Measurements from ENCODE around the gene TRMT1. TPM values are rescaled to one million over a fixed set of nuclear protein-coding genes. Genes with fewer than 3 reads are reported as not detected.
A peak's percentile ranks its signal among the peaks of the same experiment; 100 is the strongest.

TRMT1 gene
- total RNA-seq, 1 experiment from 2014 or later: 91.8 TPM

- H3K36me3 ChIP-seq (ENCODE audit: low read depth, low read length): no peaks in the 10 kb centered on the region
- POLR2A ChIA-PET (ENCODE audit: unreplicated experiment): no interaction called here
- ATAC-seq (peak; percentile 13), DNase-seq (peak; percentile 50)
- H3F3A ChIP-seq (ENCODE audit: low read length, unreplicated experiment): no peaks in the 10 kb centered on the region
- no peaks in the 10 kb centered on the region for H3K79me2 ChIP-seq (ENCODE audit: low read length)
- peaks cover 11% of the 10 kb centered on the region; the same call in 1 of the 2 replicates for H3K4me1 ChIP-seq (ENCODE audit: insufficient read depth, low read length)
- H3K9ac ChIP-seq (ENCODE audit: low read length): peak overlapping the region; percentile 25; the same call in 1 of the 2 replicates
- peak overlapping the region; percentile 73 for H2AFZ ChIP-seq (ENCODE audit: low read length)
- BruUV-seq (replicated peaks): TSS peak; percentile 42
- peak overlapping the region; percentile 67 for H3K4me3 ChIP-seq (ENCODE audit: low read length)
- CTCF ChIA-PET: interaction anchor here (0.6 to 2.5 kb wide), 5 partner anchors 10 to 129 kb away, joined by 4 to 53 read pairs (median 7); no protein-coding TSS in a partner anchor
- no peaks in the 10 kb centered on the region for H3K27me3 ChIP-seq (ENCODE audit: low read length)
- H3K4me2 ChIP-seq (ENCODE audit: low read length): peak overlapping the region; percentile 83
- intact Hi-C loops (cut with micrococcal nuclease): loop anchor here (1.0 kb wide), 2 partner anchors 112 to 117 kb away; no protein-coding TSS in a partner anchor
- H3K9me2 ChIP-seq (replicated peaks; ENCODE audit: low read length): no peaks in the 10 kb centered on the region
- H3K9me3 ChIP-seq (ENCODE audit: low read length): no peaks in the 10 kb centered on the region
- no peaks in the 10 kb centered on the region for H4K20me1 ChIP-seq (ENCODE audit: low read length)
- no peak overlapping the region for H3K27ac ChIP-seq (ENCODE audit: low read length)
- no peak for TF ChIP-seq EZH2phosphoT487 (IDR thresholded peaks at IDR 0.05; ENCODE audit: borderline replicate concordance, low read length)
- TF ChIP-seq EZH2 (IDR thresholded peaks at IDR 0.05; ENCODE audit: low read length, unreplicated experiment): no peak
- TF ChIP-seq CTCF (conservative IDR thresholded peaks at IDR 0.05; ENCODE audit: low read depth, low read length): peak; percentile 15; the same call in 1 of the 2 replicates
Measured at GRCh38 chr19:13094771-13095392, 21.7 kb downstream of the TRMT1 start.

DNA sequence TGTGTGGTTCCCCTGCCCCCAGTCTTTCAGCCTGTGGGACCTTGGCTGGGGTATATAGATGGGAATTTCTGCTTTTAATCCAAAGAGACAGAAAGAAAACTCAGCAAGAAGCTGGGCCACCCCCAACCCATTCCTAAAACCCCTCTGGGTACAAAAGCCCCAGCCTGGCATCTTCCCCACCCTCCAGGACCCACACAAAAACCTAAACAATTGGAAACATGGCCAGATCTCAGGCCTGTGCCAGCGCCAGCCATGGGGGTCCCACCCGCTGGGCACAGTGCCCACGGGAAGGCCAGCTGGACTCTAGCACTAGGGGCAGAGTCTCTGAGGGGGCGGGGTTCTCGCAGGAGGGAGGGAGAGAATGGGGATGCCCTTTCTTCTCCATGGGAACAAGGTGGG, 22.4 kb downstream of the TRMT1 start:
- H2AFZ ChIP-seq (ENCODE audit: low read length): no peak overlapping the region
- 0 out of 2 replicates have a peak overlapping the region, but pooled peaks have one; percentile 0 for H3K4me2 ChIP-seq (ENCODE audit: low read length)
- H3K4me3 ChIP-seq (ENCODE audit: low read length): no peak overlapping the region
- CTCF ChIA-PET: interaction anchor here (0.8 to 2.5 kb wide), 5 partner anchors 11 to 129 kb away, joined by 3 to 53 read pairs (median 7); no protein-coding TSS in a partner anchor
- H3K79me2 ChIP-seq (ENCODE audit: low read length): no peaks in the 10 kb centered on the region
- no peak overlapping the region for H3K27ac ChIP-seq (ENCODE audit: low read length)
- POLR2A ChIA-PET (ENCODE audit: unreplicated experiment): interaction anchor here (1.0 kb wide), 1 partner anchor 12 kb away, joined by 3 read pairs; no protein-coding TSS in a partner anchor
- H3K36me3 ChIP-seq (ENCODE audit: low read depth, low read length): no peaks in the 10 kb centered on the region
- H3K9me3 ChIP-seq (ENCODE audit: low read length): no peaks in the 10 kb centered on the region
- ATAC-seq (no peak), DNase-seq (no peak)
- H3F3A ChIP-seq (ENCODE audit: low read length, unreplicated experiment): no peaks in the 10 kb centered on the region
- H3K9ac ChIP-seq (ENCODE audit: low read length): no peak overlapping the region
- no peaks in the 10 kb centered on the region for H4K20me1 ChIP-seq (ENCODE audit: low read length)
- intact Hi-C loops (cut with micrococcal nuclease): loop anchor here (1.0 kb wide), 2 partner anchors 111 to 116 kb away; no protein-coding TSS in a partner anchor
- TF ChIP-seq CTCF (conservative IDR thresholded peaks at IDR 0.05; ENCODE audit: low read depth, low read length) (peak; percentile 24; the same call in 1 of the 2 replicates), EZH2 (IDR thresholded peaks at IDR 0.05; ENCODE audit: low read length, unreplicated experiment) (no peak), EZH2phosphoT487 (IDR thresholded peaks at IDR 0.05; ENCODE audit: borderline replicate concordance, low read length) (no peak)
- H3K27me3 ChIP-seq (ENCODE audit: low read length): no peaks in the 10 kb centered on the region
- H3K4me1 ChIP-seq (ENCODE audit: insufficient read depth, low read length): peaks cover 11% of the 10 kb centered on the region; the same call in 1 of the 2 replicates
- no TSS peak for BruUV-seq (replicated peaks)
- H3K9me2 ChIP-seq (replicated peaks; ENCODE audit: low read length): no peaks in the 10 kb centered on the region

Data from PC-3 (cell line).